Esophagus squamous epithelium (tissue), 5 donors: ENCODE results near the gene SFMBT1. TPM values are rescaled to one million over a fixed set of nuclear protein-coding genes. Genes with fewer than 3 reads are reported as not detected.

Experiments
- DNase-seq: peaks from one replicate; lab custom pipeline; 2025; lab: John Stamatoyannopoulos, UW
- H3K27ac ChIP-seq, 4 donors: fragments of 200-600 bp; sonication (generic); one replicate each; pipeline ENCODE4 v1.5.1; 2016 to 2019; ENCODE audit warnings: mild to moderate bottlenecking in 1 of 4
- H3K27me3 ChIP-seq, 4 donors: fragments of 200-600 bp; sonication (generic); 1 replicate in 3 of 4; 2 replicates in 1 of 4; pipeline versions ENCODE4 v1.5.1 to v1.6.0; 2017 to 2021; ENCODE audit warnings: antibody characterized with exemption in 1 of 4
- H3K36me3 ChIP-seq, 3 donors: fragments of 200-600 bp; sonication (generic); one replicate each; pipeline ENCODE4 v1.5.1; 2016 to 2019
- H3K4me1 ChIP-seq, 3 donors: fragments of 200-600 bp; sonication (generic); one replicate each; pipeline ENCODE4 v1.5.1; 2017 to 2019
- H3K4me3 ChIP-seq, 4 donors: fragments of 200-600 bp; sonication (generic); 1 replicate in 3 of 4; 2 replicates in 1 of 4; pipeline ENCODE4 v1.5.1; 2016 to 2019; ENCODE audit warnings: mild to moderate bottlenecking in 2 of 4, moderate library complexity in 1 of 4
- H3K9me3 ChIP-seq, 3 donors: fragments of 200-600 bp; sonication (generic); one replicate each; pipeline ENCODE4 v1.5.1; 2016 to 2019
- POLR2A ChIP-seq, 4 donors: fragments of 450-650 bp; IDR thresholded peaks; one replicate each; pipeline ENCODE4 v1.6.1; 2017; ENCODE audit warnings: antibody characterized with exemption in 4 of 4, mild to moderate bottlenecking in 4 of 4, moderate library complexity in 3 of 4
- WGBS, 2 donors: methylation state at CpG; one replicate each; pipeline ENCODE4 v1.1.5; 2018; 5-methylcytosine and 5-hydroxymethylcytosine counted together
- intact Hi-C: fragments of 100-400 bp; cut with DNase I; formaldehyde crosslinking; loops from one replicate; pipeline ENCODE4 v1.15.0; 2022
- total RNA-seq, 4 donors: library from RNA; depleted of rRNA; stranded (reverse); fragments of >200 nt; gene quantifications; one replicate each; pipeline ENCODE4 v1.1.0, GENCODE V29; 2016
- TF ChIP-seq, protein P1 (sequence below), 6 experiments: fragments of 450-650 bp in 4 of 6; fragments of 200-600 bp in 2 of 6; sonication (generic) in 2 of 6; IDR thresholded peaks; one replicate each; pipeline ENCODE4 v1.5.1; 2016 to 2019; ENCODE audit warnings: antibody characterized with exemption in 6 of 6, mild to moderate bottlenecking in 4 of 6, moderate library complexity in 4 of 6
- donor health status: DM: yes; HTN: yes; CAD: no.

Gene SFMBT1
- total RNA-seq, 4 donors from 2014 or later: 6.6 to 26.7 (median 9.4) TPM

DNA sequence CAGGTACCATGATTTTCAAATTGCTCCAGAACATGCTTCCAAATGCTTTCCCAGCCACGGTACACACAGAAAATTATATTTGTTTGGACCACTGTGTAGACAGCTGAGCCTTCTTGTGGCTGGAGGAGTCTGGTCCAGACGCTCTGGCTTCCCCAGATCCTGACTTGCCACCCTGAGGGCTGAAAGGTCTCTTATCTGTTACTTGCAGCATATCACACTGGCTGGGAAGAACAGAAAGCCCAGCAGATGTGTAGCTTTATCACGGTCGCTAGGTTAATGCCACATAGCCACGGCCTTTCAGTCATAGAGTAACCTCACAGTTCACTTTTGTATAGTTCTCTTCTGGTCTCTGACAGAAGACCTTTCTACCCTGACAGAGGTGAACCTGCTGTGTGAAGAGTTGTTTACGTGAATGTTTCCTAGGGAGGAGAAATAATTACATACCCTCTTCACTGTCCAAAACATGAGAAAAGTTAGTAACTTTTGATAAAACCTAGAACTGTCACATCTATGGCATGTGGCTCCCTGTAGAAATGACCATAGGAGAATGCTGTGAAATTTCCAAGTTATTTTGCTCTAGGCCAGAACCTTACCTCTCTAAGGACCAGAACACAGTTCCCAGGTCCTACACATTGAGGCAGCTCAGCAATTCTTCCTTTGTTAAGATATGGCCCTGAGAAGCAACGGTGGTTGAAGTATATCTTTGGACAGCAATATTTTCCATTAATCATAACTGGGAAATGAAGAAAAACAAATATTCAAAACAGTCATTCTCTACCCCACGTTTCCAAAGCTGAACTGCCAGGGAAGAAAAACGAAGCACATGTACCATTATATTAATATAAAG, 132.8 kb downstream of the SFMBT1 start:
- WGBS, 2 donors: 74 to 82% methylated on average over 9 of the region's 9 CpGs
- Histone ChIP-seq H3K27me3 (no peaks in the 10 kb centered on the region), H3K9me3 (no peaks in the 10 kb centered on the region), H3K4me1 (no peaks in the 10 kb centered on the region), H3K4me3 (no peak overlapping the region), H3K36me3 (peaks cover 0 to 86% (median 0%) of the 10 kb centered on the region in 3 donors), H3K27ac (no peak overlapping the region)
- TF ChIP-seq, protein P1, sequence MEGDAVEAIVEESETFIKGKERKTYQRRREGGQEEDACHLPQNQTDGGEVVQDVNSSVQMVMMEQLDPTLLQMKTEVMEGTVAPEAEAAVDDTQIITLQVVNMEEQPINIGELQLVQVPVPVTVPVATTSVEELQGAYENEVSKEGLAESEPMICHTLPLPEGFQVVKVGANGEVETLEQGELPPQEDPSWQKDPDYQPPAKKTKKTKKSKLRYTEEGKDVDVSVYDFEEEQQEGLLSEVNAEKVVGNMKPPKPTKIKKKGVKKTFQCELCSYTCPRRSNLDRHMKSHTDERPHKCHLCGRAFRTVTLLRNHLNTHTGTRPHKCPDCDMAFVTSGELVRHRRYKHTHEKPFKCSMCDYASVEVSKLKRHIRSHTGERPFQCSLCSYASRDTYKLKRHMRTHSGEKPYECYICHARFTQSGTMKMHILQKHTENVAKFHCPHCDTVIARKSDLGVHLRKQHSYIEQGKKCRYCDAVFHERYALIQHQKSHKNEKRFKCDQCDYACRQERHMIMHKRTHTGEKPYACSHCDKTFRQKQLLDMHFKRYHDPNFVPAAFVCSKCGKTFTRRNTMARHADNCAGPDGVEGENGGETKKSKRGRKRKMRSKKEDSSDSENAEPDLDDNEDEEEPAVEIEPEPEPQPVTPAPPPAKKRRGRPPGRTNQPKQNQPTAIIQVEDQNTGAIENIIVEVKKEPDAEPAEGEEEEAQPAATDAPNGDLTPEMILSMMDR (IDR thresholded peaks at IDR 0.05): no peak
- TF ChIP-seq POLR2A (IDR thresholded peaks at IDR 0.05): no peak
- no peak for DNase-seq
- intact Hi-C loops: no loop called here

DNA sequence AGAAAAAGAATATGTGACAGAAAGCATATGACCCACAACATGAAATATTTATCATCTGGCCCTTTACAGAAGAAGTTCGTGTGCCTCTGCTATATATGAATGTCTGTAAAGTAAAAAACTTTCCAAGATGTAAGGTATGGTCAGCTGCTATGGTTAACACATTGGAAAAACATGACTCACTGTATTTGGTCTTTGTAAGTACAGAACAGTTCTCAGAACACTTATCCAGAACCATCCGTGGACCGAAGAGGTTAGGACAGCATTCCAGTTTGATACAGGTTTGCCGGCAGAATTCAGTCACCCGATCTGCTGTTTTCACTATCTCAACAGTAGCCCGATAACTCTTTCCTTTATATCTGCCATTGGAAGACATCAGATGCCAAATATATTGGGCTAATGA, 135.1 kb downstream of the SFMBT1 start:
- H3K4me1 ChIP-seq: no peaks in the 10 kb centered on the region
- DNase-seq: no peak
- H3K9me3 ChIP-seq: no peaks in the 10 kb centered on the region
- peaks cover 0 to 93% (median 0%) of the 10 kb centered on the region in 3 donors for H3K36me3 ChIP-seq
- WGBS, 2 donors: 94 to 95% methylated on average over 6 of the region's 6 CpGs
- no peak overlapping the region for H3K4me3 ChIP-seq
- H3K27ac ChIP-seq: no peak overlapping the region
- H3K27me3 ChIP-seq: no peaks in the 10 kb centered on the region
- TF ChIP-seq POLR2A (IDR thresholded peaks at IDR 0.05): no peak
- TF ChIP-seq, protein P1 (IDR thresholded peaks at IDR 0.05): no peak
- intact Hi-C loops: no loop called here

DNA sequence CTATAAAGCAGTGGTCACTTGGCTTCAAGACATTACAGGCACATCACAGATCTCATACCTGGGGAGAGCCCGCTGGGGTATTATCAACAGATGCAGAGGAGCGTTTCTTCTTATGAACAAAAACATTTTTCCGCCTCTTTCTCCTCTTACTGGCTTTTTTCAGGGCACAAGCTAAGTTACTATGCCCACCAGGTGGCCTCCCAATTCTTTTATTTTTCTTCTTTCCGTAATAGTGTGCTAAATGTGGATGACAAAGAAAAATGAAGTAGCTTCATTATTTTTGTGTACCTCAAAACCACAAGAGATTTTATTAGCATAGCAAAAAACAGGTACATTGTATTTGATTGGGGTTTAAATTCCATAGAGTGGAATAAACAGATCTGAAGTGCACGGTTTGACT, 138.4 kb downstream of the SFMBT1 start:
- DNase-seq: no peak
- TF ChIP-seq, protein P1 (IDR thresholded peaks at IDR 0.05): no peak
- TF ChIP-seq POLR2A (IDR thresholded peaks at IDR 0.05): no peak
- intact Hi-C loops: no loop called here
- Histone ChIP-seq H3K27me3 (no peaks in the 10 kb centered on the region), H3K27ac (no peak overlapping the region), H3K4me3 (no peak overlapping the region), H3K36me3 (peaks cover 0 to 94% (median 3%) of the 10 kb centered on the region in 3 donors), H3K9me3 (no peaks in the 10 kb centered on the region), H3K4me1 (no peaks in the 10 kb centered on the region)
- 80 to 84% methylated on average over 5 of the region's 5 CpGs for WGBS, 2 donors

DNA sequence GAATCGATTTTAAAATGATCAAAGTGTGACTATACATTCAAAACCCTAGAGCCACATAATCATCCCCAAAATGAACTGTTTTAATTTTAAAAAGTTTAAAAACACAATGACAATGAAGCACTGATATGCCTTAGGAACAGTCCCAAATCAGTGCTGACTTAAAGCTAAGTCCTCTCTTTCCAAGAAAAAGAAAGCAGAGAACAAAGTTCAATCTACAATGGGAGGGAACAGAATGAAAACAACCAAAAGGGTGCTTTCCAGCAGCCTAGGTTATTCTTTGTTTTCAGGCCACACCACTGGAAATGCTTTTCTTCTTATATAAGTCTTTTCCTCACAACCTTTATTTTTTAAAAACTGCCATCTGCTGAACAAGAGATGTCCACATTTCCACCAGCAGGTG, 141.3 kb downstream of the SFMBT1 start:
- H3K27me3 ChIP-seq: no peaks in the 10 kb centered on the region
- TF ChIP-seq, protein P1 (IDR thresholded peaks at IDR 0.05): no peak
- no peak for TF ChIP-seq POLR2A (IDR thresholded peaks at IDR 0.05)
- intact Hi-C loops: no loop called here
- H3K4me3 ChIP-seq: no peak overlapping the region
- 65 to 81% methylated on average over 1 of the region's 1 CpG for WGBS, 2 donors
- H3K27ac ChIP-seq: no peak overlapping the region
- H3K9me3 ChIP-seq: no peaks in the 10 kb centered on the region
- no peak for DNase-seq
- no peaks in the 10 kb centered on the region for H3K4me1 ChIP-seq
- peaks cover 0 to 74% (median 3%) of the 10 kb centered on the region in 3 donors for H3K36me3 ChIP-seq

DNA sequence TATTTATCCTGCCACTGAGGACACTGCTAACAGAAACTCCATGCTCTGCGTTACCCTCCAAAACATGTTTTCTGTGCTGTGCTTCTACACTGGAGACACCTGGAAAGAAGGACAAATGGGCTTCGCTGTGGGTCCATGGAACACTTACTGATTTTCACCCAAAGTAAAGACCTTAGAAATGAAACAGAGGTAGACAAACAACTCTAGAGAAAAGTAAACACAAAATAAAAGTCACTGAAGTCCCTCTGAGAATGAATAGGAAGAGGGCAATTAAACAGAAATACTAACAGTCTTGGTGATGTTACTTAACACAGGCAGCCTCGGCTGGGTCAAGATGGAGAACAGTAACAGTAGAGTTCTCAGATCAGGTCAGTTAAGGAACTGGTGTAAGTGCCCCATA, 141.9 kb downstream of the SFMBT1 start:
- DNase-seq: no peak
- Histone ChIP-seq H3K4me1 (no peaks in the 10 kb centered on the region), H3K9me3 (no peaks in the 10 kb centered on the region), H3K36me3 (peaks cover 0 to 72% (median 3%) of the 10 kb centered on the region in 3 donors), H3K4me3 (no peak overlapping the region), H3K27me3 (no peaks in the 10 kb centered on the region), H3K27ac (no peak overlapping the region)
- intact Hi-C loops: no loop called here
- WGBS, 2 donors: 95 to 97% methylated on average over 3 of the region's 3 CpGs
- no peak for TF ChIP-seq POLR2A (IDR thresholded peaks at IDR 0.05)
- TF ChIP-seq, protein P1 (IDR thresholded peaks at IDR 0.05): no peak
